Measurements from ENCODE around the gene RAD51AP1.
"Not testable (repeated sequence)": the region's sequence is repeated elsewhere in the genome, so short reads cannot be mapped to it uniquely, and the experiment has no call there.

Gene RAD51AP1

GRCh38 chr12:4538207-4539160, at the start of gene RAD51AP1:
TSS of gene RAD51AP1 (plus strand) at chr12:4538890. CDS start at chr12:4538940, 50 bp downstream.
- DNase-seq (ENCODE audit: low spot score), result peak; percentile 98

- DNase-seq (ENCODE audit: low spot score), result no peak
Observed at GRCh38 chr12:4489556-4489955, 49.1 kb upstream of the RAD51AP1 start.

- DNase-seq (ENCODE audit: low spot score), result no peak
Observed at GRCh38 chr12:4490973-4491372, 47.7 kb upstream of the RAD51AP1 start.

- no peak for DNase-seq (ENCODE audit: low spot score)
Observed at GRCh38 chr12:4496145-4496838, 42.4 kb upstream of the RAD51AP1 start.

GRCh38 chr12:4499186-4499585, 39.5 kb upstream of the RAD51AP1 start:
- DNase-seq (ENCODE audit: low spot score), result no peak

GRCh38 chr12:4505376-4505986, 33.2 kb upstream of the RAD51AP1 start:
- no peak for DNase-seq (ENCODE audit: low spot score)

GRCh38 chr12:4506430-4506829, 32.3 kb upstream of the RAD51AP1 start:
- no peak for DNase-seq (ENCODE audit: low spot score)

- peak; percentile 13 for DNase-seq (ENCODE audit: low spot score)
Observed at GRCh38 chr12:4506870-4507269, 31.8 kb upstream of the RAD51AP1 start.

- DNase-seq (ENCODE audit: low spot score), result not testable (repeated sequence)
Observed at GRCh38 chr12:4508503-4508902, 30.2 kb upstream of the RAD51AP1 start.

GRCh38 chr12:4509269-4509668, 29.4 kb upstream of the RAD51AP1 start:
- not testable (repeated sequence) for DNase-seq (ENCODE audit: low spot score)

GRCh38 chr12:4518106-4518728, 20.5 kb upstream of the RAD51AP1 start:
- no peak for DNase-seq (ENCODE audit: low spot score)

GRCh38 chr12:4523443-4523842, 15.2 kb upstream of the RAD51AP1 start:
- DNase-seq (ENCODE audit: low spot score), result not testable (repeated sequence)

- peak; percentile 51 for DNase-seq (ENCODE audit: low spot score)
Observed at GRCh38 chr12:4526923-4527546, 11.7 kb upstream of the RAD51AP1 start.

- DNase-seq (ENCODE audit: low spot score), result no peak
Observed at GRCh38 chr12:4530160-4530559, 8.5 kb upstream of the RAD51AP1 start.

GRCh38 chr12:4530982-4531586, 7.6 kb upstream of the RAD51AP1 start:
- no peak for DNase-seq (ENCODE audit: low spot score)

- peak; percentile 67 for DNase-seq (ENCODE audit: low spot score)
Observed at GRCh38 chr12:4535092-4535491, 3.6 kb upstream of the RAD51AP1 start.

- no peak for DNase-seq (ENCODE audit: low spot score)
Observed at GRCh38 chr12:4535871-4536270, 2.8 kb upstream of the RAD51AP1 start.

- peak; percentile 28 for DNase-seq (ENCODE audit: low spot score)
Observed at GRCh38 chr12:4539167-4539870, 629 bp downstream of the RAD51AP1 start.

GRCh38 chr12:4540170-4540569, 1.5 kb downstream of the RAD51AP1 start:
- DNase-seq (ENCODE audit: low spot score), result no peak

GRCh38 chr12:4540638-4541037, 1.9 kb downstream of the RAD51AP1 start:
- DNase-seq (ENCODE audit: low spot score), result peak; percentile 52

- peak; percentile 59 for DNase-seq (ENCODE audit: low spot score)
Observed at GRCh38 chr12:4545195-4545594, 6.5 kb downstream of the RAD51AP1 start.
